Measurements from ENCODE around the gene NT5C3B.
"Not testable (repeated sequence)": the region's sequence is repeated elsewhere in the genome, so short reads cannot be mapped to it uniquely, and the experiment has no call there.

NT5C3B gene

DNA sequence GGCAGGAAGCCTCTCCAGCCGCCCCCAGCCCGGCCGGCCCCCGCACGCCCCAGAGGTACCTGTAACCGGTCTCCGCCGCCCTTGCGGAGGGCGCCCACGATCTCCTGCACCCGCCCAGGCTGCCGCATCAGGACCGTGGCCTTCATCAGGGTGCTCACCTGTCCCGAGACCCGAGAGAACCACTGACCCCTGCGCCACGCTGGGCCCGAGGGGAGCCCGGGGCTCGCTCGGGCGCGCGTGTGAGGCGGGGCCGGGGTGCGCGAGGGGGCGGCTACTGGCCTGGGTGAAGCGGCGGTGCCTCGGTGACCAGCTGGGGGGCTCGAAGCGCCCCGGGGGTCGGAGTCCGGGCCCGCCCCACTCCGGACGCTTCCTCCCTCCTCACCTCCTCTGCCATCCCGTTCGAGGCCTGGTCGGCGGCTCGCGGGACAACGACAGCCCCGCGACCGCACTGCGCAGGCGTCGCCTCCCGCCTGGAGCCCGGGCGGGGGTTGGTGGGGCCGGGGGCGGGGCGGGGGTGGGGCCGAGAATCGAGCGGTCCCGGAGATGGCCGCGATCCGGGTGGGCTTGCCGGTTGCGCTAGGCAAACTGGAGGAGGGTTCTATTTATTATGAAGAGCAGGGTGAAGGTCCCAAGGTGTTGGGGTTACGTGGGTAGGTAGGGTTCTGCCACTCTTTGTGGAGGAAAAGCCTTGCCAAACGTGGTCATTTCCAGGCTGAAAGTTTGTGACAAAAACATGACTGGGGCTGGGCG, at the start of gene NT5C3B:
Gene NT5C3B, minus strand, starts transcription at position 433 of the 750 bp plus-strand sequence. Its CDS starts 39 bp downstream, at position 394.
- in situ Hi-C loops (cut with HindIII; ENCODE audit: low sequenced_read_pairs) = no loop called here

DNA sequence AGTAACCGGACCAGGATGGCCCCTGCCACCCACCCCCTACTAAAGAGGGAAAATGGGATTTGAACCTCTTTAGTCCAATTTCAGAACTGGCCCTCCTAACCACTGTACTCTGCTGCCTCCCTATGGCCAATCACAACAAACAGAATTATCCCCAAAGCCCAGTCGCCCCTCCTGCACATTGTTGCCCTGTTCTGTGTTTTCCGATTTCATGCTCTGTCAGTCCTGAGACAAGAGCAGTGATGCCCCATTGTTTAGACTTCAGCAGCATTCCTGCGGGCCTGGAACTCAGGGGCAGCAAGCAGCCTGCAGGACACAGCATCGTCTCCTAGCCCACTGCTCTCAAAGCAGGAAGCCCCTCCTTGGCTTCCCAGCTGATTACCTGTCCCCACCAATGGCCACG, 49.7 kb upstream of the NT5C3B start:
- in situ Hi-C loops (cut with HindIII; ENCODE audit: low sequenced_read_pairs) = no loop called here

DNA sequence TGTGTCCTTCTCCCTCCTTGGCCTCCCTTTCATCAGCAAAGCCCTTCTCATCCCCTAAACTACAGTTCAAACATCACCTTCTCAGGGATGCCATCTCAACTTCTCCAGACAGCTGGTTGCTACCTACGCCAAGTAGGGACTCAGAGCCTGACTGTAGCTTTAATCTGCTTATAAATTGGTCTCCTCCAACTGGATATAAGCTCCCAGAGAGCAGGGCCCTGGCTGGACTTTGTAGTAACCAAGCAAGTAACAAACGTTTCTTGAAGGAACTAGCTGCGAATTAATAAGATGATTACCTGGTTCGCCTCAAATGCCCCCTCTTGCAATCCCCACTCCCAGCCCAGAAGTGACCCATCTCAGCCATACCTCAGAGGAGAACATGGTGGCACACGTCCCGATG, 46.7 kb upstream of the NT5C3B start:
- in situ Hi-C loops (cut with HindIII; ENCODE audit: low sequenced_read_pairs) = no loop called here

DNA sequence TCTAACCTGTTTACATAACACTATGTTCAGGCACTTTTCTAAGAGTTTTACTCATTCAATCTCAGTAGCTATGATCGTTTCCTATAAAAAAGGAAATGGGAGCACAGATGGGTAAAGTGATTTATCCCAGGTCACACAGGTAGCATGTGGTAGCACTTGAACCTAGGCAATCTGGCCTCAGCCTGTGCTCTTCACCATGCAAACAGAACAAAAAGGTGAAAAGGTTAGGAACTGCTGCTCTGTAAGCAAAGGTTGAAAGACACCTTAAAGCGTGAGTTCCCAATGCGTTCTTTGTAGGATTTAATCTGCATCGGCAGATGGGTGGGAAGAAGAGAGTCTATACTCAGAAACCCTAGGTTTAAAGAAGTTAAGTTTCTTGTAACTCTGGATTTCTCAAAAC, 44.1 kb upstream of the NT5C3B start:
- in situ Hi-C loops (cut with HindIII; ENCODE audit: low sequenced_read_pairs) = no loop called here

DNA sequence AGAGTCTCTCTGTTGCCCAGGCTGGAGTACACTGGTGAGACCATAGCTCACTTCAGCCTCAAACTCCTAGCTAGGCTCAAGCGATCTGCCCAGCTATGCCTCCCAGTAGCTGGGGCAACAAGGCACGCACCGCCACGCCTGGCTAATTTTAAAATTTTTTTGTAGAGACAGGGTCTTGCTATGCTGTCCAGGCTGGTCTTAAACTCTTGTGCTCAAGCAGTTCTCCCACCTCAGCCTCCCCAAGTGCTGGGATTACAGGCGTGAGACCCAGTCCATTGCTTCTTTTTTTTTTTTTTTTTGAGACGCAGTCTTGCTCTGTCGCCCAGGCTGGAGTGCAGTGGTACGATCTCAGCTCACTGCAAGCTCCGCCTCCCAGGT, 38.2 kb upstream of the NT5C3B start:
- in situ Hi-C loops (cut with HindIII; ENCODE audit: low sequenced_read_pairs) = not testable (repeated sequence)

DNA sequence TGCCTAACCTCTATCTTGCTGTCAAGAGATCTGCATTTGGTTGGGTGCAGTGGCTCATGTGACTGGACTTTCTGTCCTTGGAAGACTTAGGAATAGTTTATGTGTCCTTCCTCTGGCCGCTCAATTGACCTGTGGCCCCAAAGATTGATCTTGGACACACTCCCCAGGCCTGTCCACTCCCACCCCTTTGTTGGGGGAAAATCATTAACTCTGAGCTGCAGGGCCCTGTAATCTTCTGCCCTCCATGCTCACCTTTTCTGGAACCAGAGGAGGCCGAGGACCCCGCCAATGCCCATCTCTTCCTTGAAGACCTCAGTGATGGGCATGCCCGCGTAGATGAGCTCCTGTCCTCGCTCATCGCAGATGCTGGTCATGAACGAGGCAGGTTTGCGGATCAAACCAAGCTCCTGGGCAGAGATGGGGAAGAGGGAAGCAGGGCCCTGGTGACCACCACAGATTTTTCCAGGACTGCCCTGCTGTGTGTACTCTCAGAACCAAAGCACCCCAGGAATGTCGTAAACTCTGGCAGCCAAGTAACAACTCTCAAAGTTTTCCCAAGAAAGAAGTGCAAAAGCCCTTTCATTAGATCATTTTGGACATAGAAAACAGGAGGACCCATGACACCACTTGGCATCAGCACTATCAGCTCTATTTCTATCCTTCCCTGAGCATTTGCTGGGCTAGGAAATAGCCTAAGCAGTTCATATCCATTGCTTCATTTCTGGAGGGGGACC, 37.7 kb upstream of the NT5C3B start:
- in situ Hi-C loops (cut with HindIII; ENCODE audit: low sequenced_read_pairs) = no loop called here

DNA sequence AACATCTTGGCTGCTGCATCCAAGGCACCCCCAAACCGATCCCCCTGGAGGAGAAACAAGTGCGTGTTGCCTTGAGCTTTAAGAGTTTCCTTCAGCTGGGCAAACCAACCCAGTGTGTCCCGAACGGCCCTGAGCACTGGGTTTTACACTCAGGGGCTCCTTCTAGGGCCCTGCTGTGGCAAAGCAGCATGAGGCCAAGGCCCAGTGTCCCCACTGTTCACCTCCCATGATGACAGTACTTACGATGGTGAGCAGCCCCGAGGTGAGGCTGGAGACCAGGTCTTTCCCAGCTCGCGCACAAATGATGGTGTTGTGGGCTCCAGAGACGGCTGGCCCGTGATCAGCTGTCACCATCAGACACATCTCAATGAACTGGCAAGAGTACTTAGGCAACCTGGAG, 35.8 kb upstream of the NT5C3B start:
- in situ Hi-C loops (cut with HindIII; ENCODE audit: low sequenced_read_pairs) = no loop called here

DNA sequence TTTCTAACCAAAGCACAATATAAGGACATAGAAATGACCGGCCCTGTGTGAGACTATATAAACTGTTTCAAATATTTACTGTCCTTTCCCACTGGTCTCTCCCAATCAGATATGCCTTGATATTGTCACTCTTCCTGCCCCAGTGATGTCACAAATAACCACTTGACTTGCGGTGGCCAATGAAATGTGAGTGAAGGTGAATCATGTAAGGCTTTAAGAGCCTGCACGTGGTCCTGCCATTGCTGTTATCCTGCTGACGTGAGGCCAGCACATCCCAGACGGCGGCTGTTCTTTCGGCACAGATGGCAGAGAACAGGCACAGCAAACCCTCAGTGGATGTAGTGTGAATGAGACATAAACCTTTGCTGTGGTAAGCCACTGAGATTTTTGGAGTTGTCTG, 34.6 kb upstream of the NT5C3B start:
- in situ Hi-C loops (cut with HindIII; ENCODE audit: low sequenced_read_pairs) = no loop called here

DNA sequence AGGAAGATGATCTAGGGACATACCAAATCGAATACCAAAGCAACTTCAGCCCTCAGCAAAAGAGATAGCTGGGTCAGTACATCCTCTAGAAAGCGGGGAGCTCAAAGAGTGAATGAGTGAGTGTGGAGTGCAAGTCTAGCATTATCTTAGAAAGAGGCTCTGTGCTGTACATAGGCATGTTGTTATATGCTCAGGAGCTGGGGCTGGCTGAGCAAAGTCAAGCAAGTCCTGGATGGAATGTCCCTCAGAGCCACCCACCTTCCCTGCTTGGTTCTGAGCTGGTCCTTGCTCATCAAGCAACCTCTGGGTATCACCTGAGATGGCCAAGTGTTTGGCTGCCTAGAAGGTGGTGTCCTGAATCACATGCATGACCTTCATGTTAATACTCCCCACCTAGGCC, 34.1 kb upstream of the NT5C3B start:
- in situ Hi-C loops (cut with HindIII; ENCODE audit: low sequenced_read_pairs) = no loop called here

DNA sequence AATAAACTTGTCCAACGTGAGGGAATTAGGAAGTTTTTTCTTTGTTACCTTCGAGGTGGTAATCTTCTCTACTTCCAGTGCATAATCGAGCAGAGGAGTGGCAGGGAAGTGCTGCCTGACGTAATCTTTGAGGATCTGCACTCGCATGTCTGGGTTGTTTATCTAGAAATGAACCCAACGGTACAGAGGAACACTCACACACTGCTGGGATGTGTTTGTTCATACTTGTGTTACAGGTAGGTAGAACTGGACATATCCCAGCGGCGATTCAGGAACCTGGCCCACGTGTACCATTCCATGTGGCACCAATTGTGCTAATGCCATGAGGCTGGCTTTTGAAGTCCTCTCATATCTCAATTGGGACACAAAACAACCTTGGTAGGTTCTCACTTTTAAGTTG, 33.4 kb upstream of the NT5C3B start:
- in situ Hi-C loops (cut with HindIII; ENCODE audit: low sequenced_read_pairs) = no loop called here

DNA sequence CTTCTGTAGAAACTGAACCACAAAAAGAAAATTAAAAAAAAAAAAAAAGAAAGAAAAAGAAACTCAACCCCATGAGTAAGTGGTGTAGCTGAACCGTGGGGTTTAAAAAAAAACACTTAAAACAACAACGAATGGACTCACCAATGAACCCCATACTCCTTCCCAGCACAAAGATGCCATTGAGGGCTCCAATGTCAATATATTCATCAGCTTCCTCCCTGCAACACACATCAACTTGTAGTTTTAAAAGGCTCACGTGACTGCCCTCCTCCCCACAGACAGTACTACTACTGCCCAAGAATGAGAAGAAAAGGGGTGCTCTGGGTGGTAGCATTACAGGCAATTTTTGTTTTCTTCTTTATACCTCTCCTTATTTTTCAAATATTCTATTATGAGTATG, 32.5 kb upstream of the NT5C3B start:
- in situ Hi-C loops (cut with HindIII; ENCODE audit: low sequenced_read_pairs) = no loop called here

DNA sequence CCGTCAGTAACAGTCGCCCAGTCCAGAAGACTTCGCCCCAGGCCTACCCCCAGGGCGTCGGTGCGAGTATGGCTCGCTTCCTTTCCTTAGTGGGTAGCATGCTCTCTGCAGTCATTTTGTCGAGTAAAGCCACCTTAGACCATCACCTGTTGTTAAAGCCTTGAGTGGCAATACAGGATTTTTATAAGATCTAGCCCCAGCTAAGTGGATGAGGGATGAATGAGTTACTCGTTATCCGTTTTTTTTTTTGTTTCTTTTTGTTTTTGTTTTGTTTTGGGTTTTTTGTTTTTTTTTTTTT, 29.5 kb upstream of the NT5C3B start:
- in situ Hi-C loops (cut with HindIII; ENCODE audit: low sequenced_read_pairs) = no loop called here

DNA sequence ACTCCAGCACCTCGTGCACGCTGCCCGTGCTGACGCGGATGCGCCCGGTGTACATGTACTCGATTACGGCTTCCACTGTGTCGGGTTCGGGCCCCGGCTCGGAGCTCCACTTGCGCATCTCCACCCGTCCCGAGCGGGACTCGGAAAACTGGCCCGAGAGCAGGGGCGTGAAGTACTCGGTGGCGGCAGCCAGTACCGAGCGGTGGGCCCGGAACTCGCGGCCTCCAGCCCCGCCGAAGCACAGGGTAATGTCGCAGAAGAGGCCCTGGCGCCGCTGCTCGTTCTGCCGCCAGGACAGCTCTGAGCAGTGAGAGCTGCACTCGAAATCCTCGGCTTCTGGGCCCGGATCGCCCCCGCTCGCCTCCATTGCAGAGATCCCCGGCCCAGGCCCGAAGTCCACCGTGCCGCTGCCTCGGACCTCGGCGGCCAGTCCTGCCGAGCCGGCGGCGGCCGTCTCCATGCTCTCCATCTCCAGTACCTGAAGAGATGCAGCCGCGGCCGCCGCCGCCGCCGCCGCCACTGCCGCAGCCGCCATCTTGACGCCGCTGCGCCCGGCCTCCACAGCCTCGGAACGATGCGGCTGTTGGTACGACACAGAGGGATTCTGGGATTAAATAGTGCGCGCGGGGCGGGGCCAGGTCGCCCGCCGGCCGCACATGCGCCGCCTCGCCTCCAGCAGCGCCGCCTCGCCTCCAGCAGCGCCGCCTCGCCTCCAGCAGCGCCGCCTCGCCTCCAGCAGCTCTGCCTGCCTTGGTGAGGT, 29.0 kb upstream of the NT5C3B start, which contains the start of gene KLHL11:
Gene KLHL11, minus strand, starts transcription at position 588 of the 760 bp plus-strand sequence. Its CDS starts 53 bp downstream, at position 535.
- in situ Hi-C loops (cut with HindIII; ENCODE audit: low sequenced_read_pairs) = no loop called here

DNA sequence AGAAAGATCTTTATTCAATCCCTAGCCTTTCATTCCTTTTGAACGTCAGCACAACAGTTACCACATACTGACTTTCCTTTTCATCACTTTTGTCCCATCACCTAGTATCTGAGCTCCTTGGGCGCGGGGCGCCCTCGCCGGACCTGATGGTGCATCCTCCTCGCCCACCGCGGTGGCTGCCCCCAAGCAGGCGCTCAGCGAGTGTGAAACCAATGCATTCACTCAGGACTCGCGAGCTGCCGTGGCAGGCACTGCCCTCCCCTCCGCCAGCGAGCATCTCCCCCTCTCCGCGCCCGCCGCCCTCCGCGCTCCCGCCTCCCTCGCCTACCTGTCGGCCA, 28.4 kb upstream of the NT5C3B start:
- in situ Hi-C loops (cut with HindIII; ENCODE audit: low sequenced_read_pairs) = no loop called here

DNA sequence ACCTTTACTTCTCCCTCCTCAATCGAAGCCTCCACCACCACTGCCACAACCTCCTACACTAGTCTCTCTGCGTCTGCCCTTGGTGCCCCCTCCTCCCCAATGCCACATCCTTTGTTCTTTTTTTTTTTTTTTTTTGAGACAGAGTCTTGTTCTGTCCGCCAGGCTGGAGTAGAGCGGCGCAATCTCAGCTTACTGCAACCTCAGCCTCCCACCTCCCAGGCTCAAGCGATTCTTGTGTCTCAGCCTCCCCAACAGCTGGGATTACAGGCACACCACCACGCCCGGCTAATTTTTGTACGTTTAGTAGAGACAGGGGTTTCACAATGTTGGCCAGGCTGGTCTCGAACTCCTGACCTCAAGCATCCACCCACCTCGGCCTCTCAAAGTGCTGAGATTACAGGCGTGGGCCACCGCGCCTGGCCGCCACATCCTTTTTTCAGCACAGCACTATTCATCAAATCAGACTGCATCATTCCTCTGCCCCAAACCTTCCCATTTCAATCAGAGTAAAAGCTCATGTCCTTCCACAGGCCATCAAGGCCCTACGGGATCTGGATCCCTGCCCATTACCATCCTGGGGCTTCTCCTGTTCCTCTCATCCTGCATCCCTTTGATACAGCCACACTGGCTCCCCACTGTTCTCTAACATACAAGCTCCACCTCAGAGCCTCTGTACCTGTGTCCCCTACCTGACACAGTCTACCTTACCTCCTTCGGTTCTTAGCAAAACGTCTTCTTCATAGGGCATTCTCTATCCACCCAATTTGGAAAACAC, 27.2 kb upstream of the NT5C3B start:
- in situ Hi-C loops (cut with HindIII; ENCODE audit: low sequenced_read_pairs) = no loop called here

DNA sequence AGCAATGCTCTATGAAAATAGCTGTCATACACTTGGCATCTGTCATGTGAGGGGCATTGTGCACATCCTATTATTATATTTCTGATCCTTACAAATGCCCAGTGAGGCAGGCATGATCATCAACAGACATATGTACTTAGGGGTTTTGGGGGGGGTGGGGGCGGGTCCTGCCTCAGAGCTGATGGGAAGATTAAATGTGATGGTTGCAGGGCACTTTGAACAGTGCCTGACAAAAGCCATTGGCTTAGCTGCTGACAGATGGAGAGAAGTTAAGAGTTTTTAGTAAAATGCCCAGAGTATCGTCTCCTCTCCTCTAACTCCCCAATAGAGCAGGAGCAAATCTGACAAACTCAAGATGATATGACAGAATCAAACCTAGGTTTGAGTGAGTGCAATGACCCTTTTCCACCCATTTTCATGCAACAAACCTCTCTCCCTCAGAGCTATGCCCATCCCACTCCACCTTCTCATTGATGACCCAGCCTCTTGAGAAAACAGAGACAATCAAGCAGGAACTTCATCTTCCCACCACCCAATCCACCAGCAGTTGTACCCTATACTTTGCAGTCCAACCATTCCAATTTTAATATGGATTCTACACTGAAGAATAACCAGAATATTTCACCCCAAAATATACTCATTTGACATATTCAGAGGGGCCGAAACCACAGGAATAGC, 24.4 kb upstream of the NT5C3B start:
- in situ Hi-C loops (cut with HindIII; ENCODE audit: low sequenced_read_pairs) = no loop called here

DNA sequence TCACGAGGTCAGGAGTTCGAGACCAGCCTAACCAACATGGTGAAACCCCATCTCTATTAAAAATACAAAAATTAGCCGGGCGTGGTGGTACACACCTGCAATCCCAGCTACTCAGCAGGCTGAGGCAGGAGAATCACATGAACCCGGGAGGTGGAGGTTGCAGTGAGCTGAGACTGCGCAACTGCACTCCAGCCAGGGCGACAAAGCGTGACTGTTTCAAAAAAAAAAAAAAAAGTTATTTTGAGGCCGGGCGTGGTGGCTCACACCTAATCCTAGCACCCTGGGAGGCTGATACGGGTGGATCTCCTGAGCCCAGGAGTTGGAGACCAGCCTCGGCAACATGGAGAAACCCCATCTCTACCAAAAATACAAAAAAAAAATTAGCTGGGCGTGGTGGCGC, 15.3 kb upstream of the NT5C3B start:
- in situ Hi-C loops (cut with HindIII; ENCODE audit: low sequenced_read_pairs) = not testable (repeated sequence)

DNA sequence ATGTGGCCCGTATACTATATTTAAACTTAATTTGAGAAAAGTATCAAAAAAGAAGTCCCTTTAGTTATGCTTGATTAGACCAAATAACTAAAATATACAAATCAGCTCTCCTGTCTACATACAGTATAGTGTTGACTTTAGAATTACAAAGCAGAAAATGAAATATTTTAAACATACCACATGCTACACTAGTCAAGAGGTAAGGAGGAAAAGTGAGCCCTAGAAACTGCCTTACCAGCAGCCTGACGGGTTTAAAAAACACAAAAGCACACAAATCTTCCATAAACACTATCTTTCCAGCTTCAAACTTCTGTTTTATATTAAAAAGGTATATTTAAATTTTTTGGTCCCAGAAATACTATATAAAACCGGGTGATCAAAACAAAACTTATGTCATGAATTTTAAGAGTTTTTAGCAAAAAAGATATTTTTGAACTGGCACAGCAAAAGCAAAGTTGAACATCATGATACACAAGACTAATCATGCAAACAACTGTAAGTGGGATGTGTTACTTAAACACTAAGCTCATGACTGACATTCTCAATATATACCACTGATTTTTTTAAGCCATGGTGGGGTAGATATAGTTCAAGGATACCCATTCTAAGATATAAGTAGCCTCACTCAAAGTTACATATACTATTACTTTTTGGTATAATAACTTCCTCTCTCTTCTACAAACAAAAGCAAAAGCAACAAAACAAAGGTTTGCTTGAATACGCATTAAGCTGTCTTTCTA, 13.4 kb upstream of the NT5C3B start:
- in situ Hi-C loops (cut with HindIII; ENCODE audit: low sequenced_read_pairs) = no loop called here

DNA sequence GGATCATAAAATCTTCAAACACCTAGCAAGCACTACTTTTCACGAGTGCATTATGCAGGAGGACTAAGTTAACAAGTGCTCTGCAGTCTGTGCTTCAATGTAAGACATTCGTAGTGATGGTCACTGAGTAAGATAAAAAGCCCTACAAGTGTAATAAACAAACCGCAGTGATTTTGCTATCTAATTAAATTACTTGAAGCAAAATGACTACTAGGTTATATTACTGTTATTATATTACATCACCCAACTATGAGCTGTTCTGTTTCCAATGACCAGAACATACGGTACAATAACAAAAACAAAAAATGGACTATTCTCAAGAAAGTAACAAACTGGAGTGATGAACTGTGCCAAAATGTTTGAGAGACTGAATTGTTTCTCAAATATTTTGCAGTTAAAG, 12.8 kb upstream of the NT5C3B start:
- in situ Hi-C loops (cut with HindIII; ENCODE audit: low sequenced_read_pairs) = no loop called here

DNA sequence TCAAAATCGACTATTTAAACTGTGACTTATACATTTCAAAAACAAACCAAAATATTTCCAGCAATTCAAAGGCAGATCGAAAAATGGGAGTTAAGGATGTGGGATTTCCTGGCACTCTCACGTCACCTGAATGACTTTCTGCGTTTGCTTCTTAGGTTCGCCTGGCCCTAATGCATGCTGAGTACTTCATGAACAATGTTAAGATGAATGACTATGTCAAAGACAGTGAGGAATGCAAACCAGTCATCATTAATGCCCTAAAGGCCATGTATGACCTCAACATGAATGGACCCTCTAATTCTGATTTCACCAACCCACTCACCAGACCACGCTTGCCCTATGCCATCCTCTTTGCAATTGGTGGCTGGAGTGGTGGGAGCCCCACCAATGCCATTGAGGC, 8.9 kb upstream of the NT5C3B start:
- in situ Hi-C loops (cut with HindIII; ENCODE audit: low sequenced_read_pairs) = no loop called here

Measured in DLD1 (cell line).